GM13977 (cell line): ENCODE results near the gene TAS1R3.

Source experiments
- DNase-seq: peaks from one replicate; pipeline ENCODE4 v3.0.0; 2012; ENCODE audit warnings: low spot score
- in situ Hi-C: fragments of 300-500 bp; cut with MboI; formaldehyde crosslinking; loops from one replicate; pipeline ENCODE4 v1.12.0; 2022; ENCODE audit warnings: low sequenced_read_pairs, low pct_unique_long_range_greater_than_20kb, mixed read lengths, inconsistent platforms; ENCODE audit not compliant: unreplicated experiment
- TF ChIP-seq, protein P1 (sequence below): IDR thresholded peaks from 2 replicates; pipeline ENCODE4 v1.5.1; 2012; ENCODE audit warnings: mild to moderate bottlenecking, control low read depth; ENCODE audit not compliant: insufficient read depth; ENCODE audit errors: extremely low read depth, missing control alignments

The TAS1R3 gene

DNA sequence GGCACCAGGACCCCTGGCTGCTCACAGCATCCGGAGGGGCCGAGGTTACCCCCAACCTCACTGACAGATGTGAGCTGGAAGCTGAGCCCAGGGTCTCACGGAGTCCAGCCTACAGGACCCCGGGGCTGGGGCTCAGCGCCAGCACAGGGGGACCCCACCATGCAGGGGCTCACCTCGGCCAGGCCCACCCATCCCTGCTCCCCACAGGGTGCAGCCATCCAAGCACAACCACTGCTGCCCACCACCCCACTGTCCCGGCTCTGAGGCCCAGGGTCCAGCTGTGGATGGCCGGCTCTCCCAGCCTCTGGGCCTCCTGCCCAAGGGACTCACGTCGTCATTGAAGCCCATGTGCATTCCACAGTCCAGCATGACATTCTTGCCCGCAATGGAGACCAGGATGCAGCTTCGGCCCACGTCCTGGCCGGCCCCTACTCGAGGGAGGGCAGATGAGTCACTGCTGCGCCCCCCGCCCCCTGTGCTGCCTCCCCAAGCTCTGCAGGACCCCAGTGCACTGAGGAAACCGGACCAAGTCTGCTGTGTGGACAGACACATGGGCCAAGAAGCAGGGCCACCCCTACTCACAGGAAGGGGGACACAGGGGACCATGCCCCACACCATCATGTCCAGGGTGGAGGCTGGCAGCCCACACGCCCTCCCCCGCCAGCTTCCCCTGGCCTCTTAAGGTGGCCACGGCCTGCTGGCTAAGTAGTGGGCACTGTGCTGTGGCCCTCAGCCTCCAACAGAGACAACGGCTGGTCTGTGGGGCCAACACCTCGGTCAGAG, 10.2 kb upstream of the TAS1R3 start:
- TF ChIP-seq, protein P1, sequence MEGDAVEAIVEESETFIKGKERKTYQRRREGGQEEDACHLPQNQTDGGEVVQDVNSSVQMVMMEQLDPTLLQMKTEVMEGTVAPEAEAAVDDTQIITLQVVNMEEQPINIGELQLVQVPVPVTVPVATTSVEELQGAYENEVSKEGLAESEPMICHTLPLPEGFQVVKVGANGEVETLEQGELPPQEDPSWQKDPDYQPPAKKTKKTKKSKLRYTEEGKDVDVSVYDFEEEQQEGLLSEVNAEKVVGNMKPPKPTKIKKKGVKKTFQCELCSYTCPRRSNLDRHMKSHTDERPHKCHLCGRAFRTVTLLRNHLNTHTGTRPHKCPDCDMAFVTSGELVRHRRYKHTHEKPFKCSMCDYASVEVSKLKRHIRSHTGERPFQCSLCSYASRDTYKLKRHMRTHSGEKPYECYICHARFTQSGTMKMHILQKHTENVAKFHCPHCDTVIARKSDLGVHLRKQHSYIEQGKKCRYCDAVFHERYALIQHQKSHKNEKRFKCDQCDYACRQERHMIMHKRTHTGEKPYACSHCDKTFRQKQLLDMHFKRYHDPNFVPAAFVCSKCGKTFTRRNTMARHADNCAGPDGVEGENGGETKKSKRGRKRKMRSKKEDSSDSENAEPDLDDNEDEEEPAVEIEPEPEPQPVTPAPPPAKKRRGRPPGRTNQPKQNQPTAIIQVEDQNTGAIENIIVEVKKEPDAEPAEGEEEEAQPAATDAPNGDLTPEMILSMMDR: no peak
- no peak for DNase-seq
- in situ Hi-C loops: no loop called here

DNA sequence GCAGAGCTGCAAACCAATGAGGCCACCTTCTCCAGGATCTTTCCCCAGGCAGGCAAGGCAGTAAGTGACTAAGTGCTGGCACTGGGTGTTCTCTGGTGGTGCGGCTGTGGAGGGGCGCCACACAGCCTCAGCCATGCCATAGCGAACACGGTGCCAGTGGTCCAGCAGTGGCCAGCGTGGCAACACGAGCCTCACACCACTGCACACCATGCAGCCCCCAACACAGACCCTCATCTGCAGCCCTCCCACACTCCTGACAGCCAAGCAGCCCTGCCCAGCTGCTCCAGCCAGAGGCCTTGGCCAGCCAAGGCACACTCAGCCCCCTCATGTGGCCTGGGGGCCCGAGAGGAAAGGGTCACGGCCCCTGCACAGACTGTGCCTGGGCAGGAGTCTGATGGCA, 9.6 kb upstream of the TAS1R3 start:
- TF ChIP-seq, protein P1: no peak
- in situ Hi-C loops: no loop called here
- no peak for DNase-seq

- TF ChIP-seq, protein P1: no peak
- in situ Hi-C loops: no loop called here
- no peak for DNase-seq
Measured at GRCh38 chr1:1322418-1322817, 8.7 kb upstream of the TAS1R3 start.

DNA sequence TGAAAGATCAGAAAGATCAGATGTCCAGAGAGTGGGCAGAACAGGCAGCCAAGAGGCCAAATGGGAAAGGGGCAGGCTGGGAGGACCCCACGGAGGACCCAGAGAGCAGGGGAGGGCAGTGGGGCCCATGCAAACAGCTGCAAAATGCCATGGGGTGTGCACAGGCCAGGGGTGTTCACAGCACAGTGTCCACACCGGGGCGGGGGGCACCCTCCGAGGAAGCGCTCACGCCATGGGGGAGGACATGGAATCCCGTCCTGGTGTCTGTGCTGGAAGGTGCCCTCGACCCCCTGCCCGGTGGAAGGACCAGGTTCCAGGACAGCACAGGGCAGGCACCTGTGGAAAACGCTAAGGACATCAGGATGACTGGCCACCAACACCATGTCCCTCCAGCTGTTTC, 8.1 kb upstream of the TAS1R3 start:
- TF ChIP-seq, protein P1: no peak
- DNase-seq: no peak
- in situ Hi-C loops: no loop called here

DNA sequence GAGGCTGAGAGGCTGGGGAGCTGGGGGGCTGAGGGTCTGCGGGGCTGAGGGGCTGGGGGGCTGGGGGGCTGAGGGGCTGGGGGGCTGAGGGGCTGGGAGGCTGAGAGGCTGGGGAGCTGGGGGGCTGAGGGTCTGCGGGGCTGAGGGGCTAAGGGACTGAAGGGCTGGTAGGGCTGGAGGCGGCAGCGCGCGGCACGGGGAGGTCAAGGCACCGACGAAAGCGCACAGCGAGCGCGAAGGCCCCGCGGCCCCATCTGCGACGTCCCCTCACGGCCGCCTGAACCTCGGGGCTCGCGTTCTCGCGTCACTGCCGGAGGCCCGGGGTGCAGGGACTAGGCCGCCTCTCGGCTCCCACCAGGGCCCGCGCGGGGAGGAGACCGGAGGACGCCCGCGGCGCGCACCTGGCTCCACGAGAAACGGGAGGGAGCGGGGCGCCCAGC, 7.0 kb upstream of the TAS1R3 start:
- TF ChIP-seq, protein P1: no peak
- no peak for DNase-seq

DNA sequence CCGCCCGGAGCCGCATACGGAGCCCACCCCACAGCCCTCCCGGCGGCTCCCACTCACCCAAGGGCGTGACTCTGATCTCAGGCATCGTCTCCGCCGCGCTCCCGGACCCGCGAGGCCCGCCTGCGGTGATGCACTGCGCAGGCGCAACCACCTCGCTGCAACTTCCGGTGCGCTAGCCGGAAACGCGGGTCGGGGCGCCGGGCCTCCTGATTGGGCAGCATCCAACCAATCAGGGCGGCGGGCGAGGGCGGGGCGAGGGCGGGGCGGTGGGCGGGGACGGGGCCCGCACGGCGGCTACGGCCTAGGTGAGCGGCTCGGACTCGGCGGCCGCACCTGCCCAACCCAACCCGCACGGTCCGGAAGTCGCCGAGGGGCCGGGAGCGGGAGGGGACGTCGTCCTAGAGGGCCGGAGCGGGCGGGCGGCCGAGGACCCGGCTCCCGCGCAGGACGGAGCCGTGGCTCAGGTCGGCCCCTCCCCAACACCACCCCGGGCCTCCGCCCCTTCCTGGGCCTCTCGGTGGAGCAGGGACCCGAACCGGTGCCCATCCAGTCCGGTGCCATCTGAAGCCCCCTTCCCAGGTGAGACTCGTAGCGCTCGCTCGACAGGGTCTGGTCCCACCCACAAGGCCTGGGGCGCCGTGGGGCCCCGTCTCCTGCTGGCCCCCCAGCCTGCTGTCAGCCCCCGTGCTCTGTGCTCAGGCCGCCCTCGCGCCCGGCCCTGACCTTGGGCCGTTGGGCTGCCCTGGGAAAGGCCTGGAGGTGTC, 6.4 kb upstream of the TAS1R3 start, which contains the start of the genes CPTP and INTS11:
Gene CPTP (plus strand): TSS at position 279 of the 764 bp plus-strand sequence. CDS start 2,109 bp downstream, outside the sequence.
Gene INTS11 (minus strand): TSS at position 137 of the 764 bp plus-strand sequence. CDS start 52 bp downstream, at position 85.
- TF ChIP-seq, protein P1: no peak
- DNase-seq: peak; percentile 99
- in situ Hi-C loops: no loop called here

More for the DNA sequence above, 7.0 kb upstream of the TAS1R3 start:
- in situ Hi-C loops: no loop called here
